Measurements from ENCODE around the gene APOBEC3B.
"Not testable (repeated sequence)": the region's sequence is repeated elsewhere in the genome, so short reads cannot be mapped to it uniquely, and the experiment has no call there.

APOBEC3B gene

GRCh38 chr22:38967451-38968450 is 14.4 kb upstream of the APOBEC3B start:
- no peak for DNase-seq (ENCODE audit: low read depth)

- no peak for DNase-seq (ENCODE audit: low read depth)
These were observed 13.3 kb upstream of the APOBEC3B start for GRCh38 chr22:38968801-38969200.

- no peak for DNase-seq (ENCODE audit: low read depth)
These were observed 11.6 kb upstream of the APOBEC3B start for GRCh38 chr22:38970551-38970950.

GRCh38 chr22:38971202-38971601 is 10.9 kb upstream of the APOBEC3B start:
- no peak for DNase-seq (ENCODE audit: low read depth)

- DNase-seq (ENCODE audit: low read depth), result no peak
These were observed 10.4 kb upstream of the APOBEC3B start for GRCh38 chr22:38971791-38972190.

- no peak for DNase-seq (ENCODE audit: low read depth)
These were observed 9.6 kb upstream of the APOBEC3B start for GRCh38 chr22:38972558-38972957.

- DNase-seq (ENCODE audit: low read depth), result peak; percentile 40
These were observed 8.6 kb upstream of the APOBEC3B start for GRCh38 chr22:38973289-38974169.

GRCh38 chr22:38974170-38974825 is 7.8 kb upstream of the APOBEC3B start:
- no peak for DNase-seq (ENCODE audit: low read depth)

GRCh38 chr22:38974826-38975175 is 7.3 kb upstream of the APOBEC3B start:
- no peak for DNase-seq (ENCODE audit: low read depth)

GRCh38 chr22:38977289-38977688 is 4.9 kb upstream of the APOBEC3B start:
- not testable (repeated sequence) for DNase-seq (ENCODE audit: low read depth)

- DNase-seq (ENCODE audit: low read depth), result not testable (repeated sequence)
These were observed 1.6 kb upstream of the APOBEC3B start for GRCh38 chr22:38980587-38980986.

GRCh38 chr22:38981005-38981991 is 849 bp upstream of the APOBEC3B start:
- no peak for DNase-seq (ENCODE audit: low read depth)

GRCh38 chr22:38984224-38984623 is 2.1 kb downstream of the APOBEC3B start:
- no peak for DNase-seq (ENCODE audit: low read depth)

- peak; percentile 77 for DNase-seq (ENCODE audit: low read depth)
These were observed 2.9 kb downstream of the APOBEC3B start for GRCh38 chr22:38984784-38985757.

- no peak for DNase-seq (ENCODE audit: low read depth)
These were observed 4.5 kb downstream of the APOBEC3B start for GRCh38 chr22:38986629-38987028.

GRCh38 chr22:38987171-38987895 is 5.2 kb downstream of the APOBEC3B start:
- no peak for DNase-seq (ENCODE audit: low read depth)

- DNase-seq (ENCODE audit: low read depth), result no peak
These were observed 7.3 kb downstream of the APOBEC3B start for GRCh38 chr22:38989466-38989865.

- not testable (repeated sequence) for DNase-seq (ENCODE audit: low read depth)
These were observed 10.8 kb downstream of the APOBEC3B start for GRCh38 chr22:38992871-38993371.

- no peak for DNase-seq (ENCODE audit: low read depth)
These were observed 14.0 kb downstream of the APOBEC3B start for GRCh38 chr22:38996105-38996504.

Data from activated gamma-delta T cell treated with anti-CD3 and anti-CD28 coated beads, Interleukin-2, amount 50 U/mL, for 16 hours (primary cell).